Limb (tissue), 2 donors: ENCODE results near the gene ALS2CL.
A peak's percentile ranks its signal among the peaks of the same experiment; 100 is the strongest.
"Not testable (repeated sequence)": the region's sequence is repeated elsewhere in the genome, so short reads cannot be mapped to it uniquely, and the experiment has no call there.

Source experiments
- DNase-seq, 2 donors: peaks; one replicate each; pipeline ENCODE4 v3.0.0-alpha.2; 2016; ENCODE audit errors: extremely low spot score in 2 of 2

ALS2CL gene

DNA sequence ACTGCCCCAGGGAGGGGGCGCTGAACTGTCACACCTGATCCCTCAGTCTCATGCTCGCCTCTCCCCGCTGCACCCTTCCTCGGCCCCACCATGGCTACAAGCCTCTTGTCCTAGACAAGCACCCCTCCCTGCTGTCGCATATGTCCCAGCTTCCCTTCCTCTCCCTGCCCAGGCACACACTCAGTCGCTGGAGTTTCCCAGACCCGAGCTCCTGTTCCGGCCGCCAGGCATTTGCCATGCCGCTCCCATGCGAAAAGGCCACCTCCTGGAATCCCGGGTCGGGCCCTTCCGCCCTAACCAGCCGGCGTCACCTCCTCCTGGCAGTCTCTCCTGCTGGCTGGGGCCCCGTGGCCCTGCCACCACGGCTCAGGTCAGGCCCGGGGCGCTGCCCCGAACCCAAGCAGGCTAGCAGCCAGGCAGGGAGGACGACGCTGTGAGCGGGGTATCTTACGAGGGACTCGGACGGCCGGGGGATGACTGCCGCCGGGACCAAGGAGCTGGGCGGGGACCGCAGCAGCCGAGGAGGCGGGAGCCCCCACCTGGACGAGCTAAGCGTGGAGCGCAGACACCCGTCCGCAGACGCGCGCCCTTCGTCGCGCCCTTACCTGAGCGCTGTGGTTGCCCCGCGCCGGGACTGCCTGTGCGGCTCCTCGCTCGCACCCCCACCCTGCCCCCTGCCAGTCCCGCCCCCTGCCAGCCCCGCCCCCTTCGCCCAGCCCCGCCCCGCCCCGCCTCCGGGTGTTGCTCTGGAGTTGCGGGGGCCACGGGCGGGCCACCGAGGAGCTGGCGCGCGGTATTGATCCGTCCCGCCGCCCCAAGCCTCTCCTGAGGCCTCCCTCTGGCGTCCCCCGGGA, at the start of gene ALS2CL:
Gene ALS2CL, minus strand, starts transcription at position 642 of the 854 bp plus-strand sequence. CDS start 4,239 bp downstream, outside the sequence.
- peak in 1 of 2 donors; percentile 75 for DNase-seq

GRCh38 chr3:46742992-46743585, 49.6 kb upstream of the ALS2CL start:
- peak in 1 of 2 donors; percentile 8 for DNase-seq

- DNase-seq = not testable (repeated sequence)
Observed at GRCh38 chr3:46739565-46739964, 46.1 kb upstream of the ALS2CL start.

DNA sequence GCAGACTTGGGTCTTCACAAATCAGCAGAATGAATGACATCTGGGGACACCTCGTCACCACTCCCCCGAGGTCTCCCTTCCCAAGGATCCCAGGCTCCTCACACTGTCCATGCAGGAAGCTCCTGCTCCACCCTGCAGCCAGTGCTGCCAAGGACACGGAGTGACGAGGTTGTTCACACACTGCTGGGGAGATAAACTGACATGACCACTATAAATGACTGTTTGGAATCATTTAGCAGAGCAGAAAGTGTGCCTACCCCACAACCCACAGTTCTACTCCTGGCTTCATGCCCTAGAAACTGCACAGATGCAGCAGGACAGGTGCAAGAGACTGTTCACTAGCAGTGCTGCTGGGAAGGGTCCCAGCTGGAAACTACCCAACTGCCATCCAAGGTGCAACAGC, 43.9 kb upstream of the ALS2CL start:
- no peak for DNase-seq

DNA sequence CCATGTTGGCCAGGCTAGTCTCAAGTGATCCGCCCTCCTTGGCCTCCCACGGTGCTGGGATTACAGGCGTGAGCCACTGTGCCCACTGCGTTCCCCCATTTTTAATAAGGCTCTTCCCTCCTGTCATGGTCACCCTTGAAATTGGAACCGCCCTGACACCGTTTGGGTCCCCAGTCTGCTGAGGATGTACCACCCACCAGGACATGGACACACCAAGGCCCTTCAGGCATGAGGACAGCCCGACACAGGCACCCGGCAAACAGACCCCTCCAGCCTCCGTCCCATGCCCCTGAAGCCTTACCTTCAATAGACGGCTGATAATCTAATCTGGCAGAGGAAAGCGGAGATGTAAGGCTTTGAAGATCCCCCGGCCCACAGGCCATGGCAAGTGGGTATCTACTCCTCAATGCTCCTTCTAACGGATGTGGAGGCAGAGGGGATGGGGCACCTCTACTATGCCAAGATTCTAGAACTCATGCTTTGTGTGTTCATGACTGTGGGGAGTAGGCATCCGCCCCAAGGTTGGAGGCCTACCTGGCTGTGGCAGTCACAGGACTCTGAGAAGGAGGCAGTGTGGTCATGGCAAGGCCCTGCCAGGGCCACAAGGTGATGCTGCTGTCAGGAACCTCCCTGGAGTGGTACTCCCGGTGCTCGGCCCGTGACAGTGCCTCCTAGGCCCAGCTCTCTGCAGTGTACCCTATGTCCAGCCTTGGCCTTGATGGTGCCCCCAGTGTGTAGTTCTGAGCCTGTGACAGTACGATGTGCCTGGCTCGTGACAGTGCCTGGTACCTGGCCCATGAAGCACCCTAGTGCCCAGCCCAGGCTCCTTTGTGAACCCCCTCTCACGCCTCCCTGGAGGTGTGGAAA, 42.8 kb upstream of the ALS2CL start:
- no peak for DNase-seq

DNA sequence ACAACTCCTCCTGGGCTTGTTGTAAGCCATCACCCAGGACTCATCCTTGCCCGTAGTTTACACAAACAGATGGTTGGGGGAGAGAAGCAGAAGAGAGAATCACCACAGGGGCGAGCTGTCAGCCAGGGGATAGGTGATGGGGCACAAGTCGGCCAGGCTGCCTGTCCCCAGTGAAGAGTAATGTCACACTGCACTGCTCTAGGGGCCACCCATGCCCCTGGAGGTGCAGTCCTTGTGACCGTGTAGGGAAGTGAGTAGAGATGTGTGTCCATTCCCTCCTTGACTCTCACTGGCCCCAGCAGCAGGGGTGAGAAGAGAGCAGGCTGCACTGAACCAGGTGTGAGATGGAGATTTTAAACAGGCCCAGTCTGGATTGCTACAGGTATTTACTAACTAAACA, 41.3 kb upstream of the ALS2CL start:
- no peak for DNase-seq

GRCh38 chr3:46733026-46733800, 39.7 kb upstream of the ALS2CL start:
- DNase-seq = no peak

- DNase-seq = no peak
Observed at GRCh38 chr3:46731795-46732194, 38.3 kb upstream of the ALS2CL start.

GRCh38 chr3:46730819-46731218, 37.3 kb upstream of the ALS2CL start:
- DNase-seq = no peak

DNA sequence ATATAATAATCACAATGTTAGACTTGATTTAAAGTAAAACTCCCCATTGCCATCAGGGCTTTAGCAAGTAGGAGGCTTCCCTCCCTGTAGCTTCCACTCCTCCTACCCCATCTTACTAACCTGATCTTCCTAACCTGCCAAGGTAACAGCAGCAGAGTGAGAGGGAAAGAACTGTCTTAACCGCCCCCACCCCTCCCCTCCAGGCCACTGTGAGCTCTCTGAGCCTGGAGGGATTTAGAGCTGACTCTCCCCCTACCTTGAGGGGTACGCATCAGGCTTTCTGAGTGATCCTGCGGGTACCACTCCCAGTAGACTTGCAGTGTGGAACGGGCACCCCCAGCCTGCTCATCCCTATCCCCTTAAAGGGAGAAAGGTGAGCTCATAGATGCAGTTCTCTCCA, 35.6 kb upstream of the ALS2CL start:
- no peak for DNase-seq

- DNase-seq = peak in 1 of 2 donors; percentile 3
Observed at GRCh38 chr3:46725621-46726314, 32.3 kb upstream of the ALS2CL start.

GRCh38 chr3:46724424-46724823, 30.9 kb upstream of the ALS2CL start:
- DNase-seq = no peak

DNA sequence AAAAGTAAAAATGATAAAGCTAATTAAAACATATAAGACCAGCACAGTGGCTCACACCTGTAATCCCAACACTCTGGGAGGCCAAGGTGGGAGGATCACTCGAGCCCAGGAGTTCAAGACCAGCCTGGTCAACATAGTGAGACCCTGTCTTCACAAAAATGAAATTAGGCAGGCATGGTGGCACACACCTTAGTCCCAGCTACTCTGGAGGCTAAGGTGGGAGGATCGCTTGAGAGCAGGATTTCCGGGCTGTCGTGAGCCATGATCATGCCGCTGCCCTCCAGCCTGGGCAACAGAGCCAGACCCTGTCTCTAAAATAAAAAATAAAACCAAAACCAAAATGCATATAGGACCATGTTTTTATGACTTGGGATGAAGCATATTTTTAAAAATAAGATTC, 29.0 kb upstream of the ALS2CL start:
- no peak for DNase-seq

GRCh38 chr3:46721009-46721408, 27.5 kb upstream of the ALS2CL start:
- DNase-seq = no peak

- DNase-seq = no peak
Observed at GRCh38 chr3:46719735-46720271, 26.3 kb upstream of the ALS2CL start.

GRCh38 chr3:46719044-46719565, 25.6 kb upstream of the ALS2CL start:
- no peak for DNase-seq

- DNase-seq = no peak
Observed at GRCh38 chr3:46717447-46718231, 24.2 kb upstream of the ALS2CL start, which contains the start of gene PRSS50. Gene PRSS50 (minus strand): TSS chr3:46717869. CDS start chr3:46717824, 45 bp downstream.

DNA sequence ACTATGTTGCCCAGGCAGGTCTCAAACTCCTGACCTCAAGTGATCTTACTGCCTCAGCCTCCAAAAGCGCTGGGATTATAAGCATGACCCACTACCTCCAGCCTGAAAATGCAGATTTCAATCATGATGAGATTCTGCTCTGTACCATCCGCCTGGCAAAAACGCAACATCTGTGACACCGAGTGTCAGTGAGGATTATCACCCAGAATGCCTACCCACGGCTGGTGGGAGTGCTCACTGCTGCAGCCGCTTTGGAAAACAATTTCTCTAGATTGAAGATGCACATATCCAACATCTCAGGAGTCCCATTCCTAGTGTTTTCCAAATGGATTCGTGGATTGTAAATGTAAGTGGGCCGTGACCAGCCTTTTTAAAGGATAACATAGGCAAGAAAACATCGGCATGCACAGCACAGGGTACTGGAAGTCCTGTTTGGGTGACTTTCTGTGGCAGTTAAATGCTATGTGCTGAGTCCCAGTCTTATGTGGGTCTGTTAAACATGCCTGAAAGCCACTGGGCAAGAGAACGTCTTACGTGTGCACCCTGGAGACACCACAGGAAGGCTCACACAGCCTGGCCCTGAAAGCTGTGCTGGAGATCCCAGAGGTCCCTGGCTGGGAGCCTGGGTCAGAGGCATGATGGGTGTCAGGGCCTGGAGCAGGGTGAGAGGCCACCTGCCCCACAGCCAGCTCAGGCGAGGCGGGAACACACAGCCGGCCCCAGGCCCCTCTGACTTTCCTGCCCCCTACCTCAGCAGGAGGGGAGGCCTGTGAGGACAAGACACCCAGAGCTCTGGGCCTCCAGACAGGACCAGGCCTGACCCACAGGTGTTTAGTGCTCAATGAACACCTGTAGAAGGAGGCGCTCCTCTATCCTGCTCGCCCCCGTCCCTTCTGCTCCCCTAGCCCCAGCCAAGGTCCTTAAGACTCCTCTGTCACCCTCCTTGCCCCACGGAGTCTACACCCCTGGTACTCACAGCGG, 23.3 kb upstream of the ALS2CL start:
- DNase-seq = no peak
